ENCODE measurements around the gene DAPL1.

- no peak for TF ChIP-seq MAX (IDR thresholded peaks at IDR 0.05)
- TF ChIP-seq, protein P1, sequence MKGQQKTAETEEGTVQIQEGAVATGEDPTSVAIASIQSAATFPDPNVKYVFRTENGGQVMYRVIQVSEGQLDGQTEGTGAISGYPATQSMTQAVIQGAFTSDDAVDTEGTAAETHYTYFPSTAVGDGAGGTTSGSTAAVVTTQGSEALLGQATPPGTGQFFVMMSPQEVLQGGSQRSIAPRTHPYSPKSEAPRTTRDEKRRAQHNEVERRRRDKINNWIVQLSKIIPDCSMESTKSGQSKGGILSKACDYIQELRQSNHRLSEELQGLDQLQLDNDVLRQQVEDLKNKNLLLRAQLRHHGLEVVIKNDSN (IDR thresholded peaks at IDR 0.05): no peak
- TF ChIP-seq CREB1 (IDR thresholded peaks at IDR 0.05; ENCODE audit: low read depth): no peak
- TF ChIP-seq TCF12 (IDR thresholded peaks at IDR 0.05; ENCODE audit: low read depth): no peak
- TF ChIP-seq CEBPB (IDR thresholded peaks at IDR 0.05): no peak
These were observed 10.1 kb downstream of the DAPL1 start for GRCh38 chr2:158805255-158805654.

Data from Ishikawa (cell line).